CD4-positive, alpha-beta memory T cell (primary cell): Measurements from ENCODE around the gene ZNF516. TPM values are rescaled to one million over a fixed set of nuclear protein-coding genes. Genes with fewer than 3 reads are reported as not detected.

Experiments
- CTCF ChIA-PET: fragments of 350-600 bp; sonication (Branson Sonifier 250); formaldehyde crosslinking; loops from one replicate; lab custom pipeline; 2021; ENCODE audit warnings: inconsistent platforms; ENCODE audit not compliant: partially characterized antibody; lab: Charles Lee
- POLR2A ChIA-PET: fragments of 350-600 bp; sonication (Branson Sonifier 250); formaldehyde crosslinking; loops from one replicate; lab custom pipeline; 2021; ENCODE audit not compliant: partially characterized antibody; lab: Charles Lee
- DNase-seq, 5 donors: peaks; one replicate each; pipeline versions ENCODE4 v3.0.0 to v3.0.0-alpha.2; 2020 to 2022; ENCODE audit warnings: mixed read lengths in 1 of 5
- H3K27ac ChIP-seq: one replicate; pipeline ENCODE4 v1.7.0; 2013; ENCODE audit warnings: low read depth, low read length
- H3K27me3 ChIP-seq: 2 replicates; pipeline ENCODE4 v1.7.0; 2013; ENCODE audit warnings: mild to moderate bottlenecking, low read length, moderate library complexity; ENCODE audit not compliant: insufficient read depth
- H3K36me3 ChIP-seq: 2 replicates; pipeline ENCODE4 v1.7.0; 2013; ENCODE audit warnings: mild to moderate bottlenecking, low read length, moderate library complexity; ENCODE audit not compliant: insufficient read depth
- H3K4me1 ChIP-seq: 2 replicates; pipeline ENCODE4 v1.7.0; 2013; ENCODE audit warnings: mild to moderate bottlenecking, low read length, moderate library complexity; ENCODE audit not compliant: insufficient read depth
- H3K4me3 ChIP-seq, 2 donors: one replicate each; pipeline ENCODE4 v1.7.0; 2013; ENCODE audit warnings: low read length in 2 of 2, mild to moderate bottlenecking in 1 of 2
- H3K9me3 ChIP-seq, 2 donors: one replicate each; pipeline ENCODE4 v1.7.0; 2013; ENCODE audit warnings: low read length in 2 of 2, control low read depth in 1 of 2; ENCODE audit not compliant: control insufficient read depth in 1 of 2
- H3K27ac Mint-ChIP-seq, 7 donors: one replicate each; pipeline ENCODE4 v1.8.0; 2020 to 2021; ENCODE audit warnings: mixed read lengths in 7 of 7, mild to moderate bottlenecking in 6 of 7, inconsistent platforms in 3 of 7, moderate library complexity in 3 of 7
- H3K27me3 Mint-ChIP-seq, 2 donors: one replicate each; pipeline ENCODE4 v1.8.0; 2020 to 2021; ENCODE audit warnings: mixed read lengths in 2 of 2
- H3K36me3 Mint-ChIP-seq, 2 donors: one replicate each; pipeline ENCODE4 v1.8.0; 2020 to 2021; ENCODE audit warnings: mixed read lengths in 2 of 2, inconsistent platforms in 1 of 2, mild to moderate bottlenecking in 1 of 2
- H3K4me1 Mint-ChIP-seq, 4 donors: one replicate each; pipeline ENCODE4 v1.8.0; 2020 to 2021; ENCODE audit warnings: mixed read lengths in 4 of 4, mild to moderate bottlenecking in 1 of 4
- H3K4me3 Mint-ChIP-seq, 8 donors: one replicate each; pipeline ENCODE4 v1.8.0; 2020 to 2021; ENCODE audit warnings: mixed read lengths in 8 of 8, mild to moderate bottlenecking in 7 of 8, moderate library complexity in 6 of 8, inconsistent platforms in 3 of 8
- H3K9me3 Mint-ChIP-seq, 8 donors: one replicate each; pipeline ENCODE4 v1.8.0; 2020 to 2021; ENCODE audit warnings: mixed read lengths in 8 of 8, mild to moderate bottlenecking in 5 of 8, inconsistent platforms in 3 of 8, moderate library complexity in 1 of 8
- intact Hi-C: fragments of 100-400 bp; cut with micrococcal nuclease; formaldehyde crosslinking; loops from one replicate; pipeline ENCODE4 v1.15.1; 2023
- polyA plus RNA-seq, 2 donors: library from polyadenylated mRNA; unstranded; fragments of 300-500 nt; fragmentation: Illumina TruSeq; gene quantifications; one replicate each; pipeline ENCODE4 v1.2.3, GENCODE V29; 2021
- total RNA-seq, 2 experiments: library from RNA; stranded (reverse); gene quantifications; one replicate each; pipeline ENCODE4 v1.2.3, GENCODE V29; 2021

Gene ZNF516
- total and polyA plus RNA-seq, 4 experiments from 2014 or later: 0.25 to 9.9 (median 4.9) TPM

- Mint-ChIP-seq H3K36me3 (peaks cover 0 to 2% of the 10 kb centered on the region in 2 donors), H3K4me3 (no peak overlapping the region), H3K27me3 (peaks cover 2 to 6% of the 10 kb centered on the region in 2 donors), H3K4me1 (no peaks in the 10 kb centered on the region), H3K9me3 (no peaks in the 10 kb centered on the region), H3K27ac (no peak overlapping the region)
- no peak for DNase-seq
- H3K36me3 ChIP-seq: no peaks in the 10 kb centered on the region
- POLR2A ChIA-PET: no interaction called here
- CTCF ChIA-PET: no interaction called here
- no peak overlapping the region for H3K4me3 ChIP-seq
- H3K27ac ChIP-seq: no peak overlapping the region
- no peaks in the 10 kb centered on the region for H3K9me3 ChIP-seq
- intact Hi-C loops: no loop called here
- H3K4me1 ChIP-seq: no peaks in the 10 kb centered on the region
- no peaks in the 10 kb centered on the region for H3K27me3 ChIP-seq
Observed at GRCh38 chr18:76442413-76443171, 52.5 kb downstream of the ZNF516 start.

- H3K4me1 Mint-ChIP-seq: no peaks in the 10 kb centered on the region
- DNase-seq: no peak
Observed at GRCh38 chr18:76441668-76442412, 53.2 kb downstream of the ZNF516 start.

GRCh38 chr18:76441002-76441667 lies 53.9 kb downstream of the ZNF516 start:
- Histone ChIP-seq H3K4me1 (no peaks in the 10 kb centered on the region), H3K9me3 (no peaks in the 10 kb centered on the region), H3K36me3 (no peaks in the 10 kb centered on the region), H3K4me3 (no peak overlapping the region), H3K27me3 (no peaks in the 10 kb centered on the region), H3K27ac (no peak overlapping the region)
- H3K4me3 Mint-ChIP-seq: no peak overlapping the region
- ChIA-PET CTCF (interaction anchor here (1.3 kb wide), 1 partner anchor 42 kb away, joined by 4 read pairs; no protein-coding TSS in a partner anchor), POLR2A (no interaction called here)
- H3K27ac Mint-ChIP-seq: no peak overlapping the region
- no peak for DNase-seq
- H3K36me3 Mint-ChIP-seq: peaks cover 0 to 2% of the 10 kb centered on the region in 2 donors
- intact Hi-C loops: no loop called here
- no peaks in the 10 kb centered on the region for H3K9me3 Mint-ChIP-seq
- H3K4me1 Mint-ChIP-seq: no peaks in the 10 kb centered on the region
- H3K27me3 Mint-ChIP-seq: peaks cover 2% of the 10 kb centered on the region in 2 donors

More at GRCh38 chr18:76441668-76442412, 53.2 kb downstream of the ZNF516 start:
- no peaks in the 10 kb centered on the region for H3K4me1 ChIP-seq
- no peak overlapping the region for H3K27ac Mint-ChIP-seq
- CTCF ChIA-PET: interaction anchor here (1.3 kb wide), 1 partner anchor 43 kb away, joined by 4 read pairs; no protein-coding TSS in a partner anchor
- no peak overlapping the region for H3K4me3 ChIP-seq
- H3K9me3 ChIP-seq: no peaks in the 10 kb centered on the region
- H3K36me3 Mint-ChIP-seq: peaks cover 0 to 2% of the 10 kb centered on the region in 2 donors
- POLR2A ChIA-PET: no interaction called here
- H3K9me3 Mint-ChIP-seq: no peaks in the 10 kb centered on the region
- no peaks in the 10 kb centered on the region for H3K36me3 ChIP-seq
- peaks cover 2 to 4% of the 10 kb centered on the region in 2 donors for H3K27me3 Mint-ChIP-seq
- H3K4me3 Mint-ChIP-seq: no peak overlapping the region
- H3K27me3 ChIP-seq: no peaks in the 10 kb centered on the region
- intact Hi-C loops: no loop called here
- H3K27ac ChIP-seq: no peak overlapping the region

- H3K9me3 Mint-ChIP-seq: no peaks in the 10 kb centered on the region
- H3K4me1 Mint-ChIP-seq: no peaks in the 10 kb centered on the region
- H3K27me3 Mint-ChIP-seq: peaks cover 0 to 5% of the 10 kb centered on the region in 2 donors
- H3K36me3 Mint-ChIP-seq: peaks cover 0 to 2% of the 10 kb centered on the region in 2 donors
- H3K4me3 Mint-ChIP-seq: no peak overlapping the region
- H3K9me3 ChIP-seq: no peaks in the 10 kb centered on the region
- H3K36me3 ChIP-seq: no peaks in the 10 kb centered on the region
- ChIA-PET CTCF (no interaction called here), POLR2A (no interaction called here)
- H3K27ac ChIP-seq: no peak overlapping the region
- intact Hi-C loops: no loop called here
- no peak overlapping the region for H3K4me3 ChIP-seq
- no peak overlapping the region for H3K27ac Mint-ChIP-seq
- H3K4me1 ChIP-seq: no peaks in the 10 kb centered on the region
- H3K27me3 ChIP-seq: no peaks in the 10 kb centered on the region
- DNase-seq: no peak
Observed at GRCh38 chr18:76437910-76438309, 57.1 kb downstream of the ZNF516 start.

- no peaks in the 10 kb centered on the region for H3K4me1 ChIP-seq
- Mint-ChIP-seq H3K4me3 (no peak overlapping the region), H3K9me3 (no peaks in the 10 kb centered on the region), H3K4me1 (peaks cover 0 to 6% (median 0%) of the 10 kb centered on the region in 4 donors), H3K27ac (no peak overlapping the region), H3K27me3 (peaks cover 0 to 5% of the 10 kb centered on the region in 2 donors), H3K36me3 (peaks cover 0 to 2% of the 10 kb centered on the region in 2 donors)
- no peak overlapping the region for H3K4me3 ChIP-seq
- no peak for DNase-seq
- ChIA-PET CTCF (interaction anchor here (1.7 kb wide), 1 partner anchor 273 kb away, joined by 4 read pairs; no protein-coding TSS in a partner anchor), POLR2A (no interaction called here)
- H3K27ac ChIP-seq: no peak overlapping the region
- no peaks in the 10 kb centered on the region for H3K36me3 ChIP-seq
- intact Hi-C loops: no loop called here
- no peaks in the 10 kb centered on the region for H3K9me3 ChIP-seq
- no peaks in the 10 kb centered on the region for H3K27me3 ChIP-seq
Observed at GRCh38 chr18:76437011-76437410, 58.0 kb downstream of the ZNF516 start.

GRCh38 chr18:76436342-76436741 lies 58.7 kb downstream of the ZNF516 start:
- no peak overlapping the region for H3K4me3 Mint-ChIP-seq
- CTCF ChIA-PET: interaction anchor here (1.7 kb wide), 1 partner anchor 273 kb away, joined by 4 read pairs; no protein-coding TSS in a partner anchor
- H3K36me3 ChIP-seq: no peaks in the 10 kb centered on the region
- no peaks in the 10 kb centered on the region for H3K4me1 ChIP-seq
- H3K27ac ChIP-seq: no peak overlapping the region
- H3K9me3 ChIP-seq: no peaks in the 10 kb centered on the region
- no peak overlapping the region for H3K4me3 ChIP-seq
- no peaks in the 10 kb centered on the region for H3K27me3 ChIP-seq
- H3K27ac Mint-ChIP-seq: no peak overlapping the region
- POLR2A ChIA-PET: no interaction called here
- DNase-seq: no peak
- peaks cover 0 to 5% of the 10 kb centered on the region in 2 donors for H3K27me3 Mint-ChIP-seq
- H3K4me1 Mint-ChIP-seq: peaks cover 0 to 7% (median 0%) of the 10 kb centered on the region in 4 donors
- intact Hi-C loops: no loop called here
- H3K36me3 Mint-ChIP-seq: peaks cover 0 to 2% of the 10 kb centered on the region in 2 donors
- H3K9me3 Mint-ChIP-seq: no peaks in the 10 kb centered on the region
